ENCODE results near the gene RNASET2.

Gene RNASET2

DNA sequence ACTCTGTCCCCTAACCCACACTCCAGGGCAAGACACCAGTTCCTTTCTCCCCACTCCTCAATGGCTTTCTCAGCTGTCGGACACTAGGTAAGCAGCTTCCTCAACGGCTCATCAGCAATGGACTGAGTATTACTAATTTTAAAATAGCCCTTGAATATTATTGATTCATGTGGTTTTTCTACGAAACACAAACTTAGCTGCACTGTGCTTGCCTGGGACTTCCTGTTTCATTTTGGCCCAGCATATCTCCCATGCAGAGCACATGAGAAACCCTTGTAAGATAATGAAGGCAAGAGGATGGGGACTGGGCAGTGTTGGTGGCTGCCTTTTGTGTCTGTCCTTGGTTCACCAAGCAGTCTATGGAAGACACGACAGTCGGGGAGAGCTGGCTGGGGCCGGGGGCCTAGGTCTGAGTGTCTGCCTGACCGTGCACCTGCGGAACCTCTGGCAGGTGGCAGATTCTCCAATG lies 48.9 kb downstream of the RNASET2 start:
- no peak overlapping the region for H3K4me3 ChIP-seq (ENCODE audit: low read depth, low read length)
- TF ChIP-seq, protein P1, sequence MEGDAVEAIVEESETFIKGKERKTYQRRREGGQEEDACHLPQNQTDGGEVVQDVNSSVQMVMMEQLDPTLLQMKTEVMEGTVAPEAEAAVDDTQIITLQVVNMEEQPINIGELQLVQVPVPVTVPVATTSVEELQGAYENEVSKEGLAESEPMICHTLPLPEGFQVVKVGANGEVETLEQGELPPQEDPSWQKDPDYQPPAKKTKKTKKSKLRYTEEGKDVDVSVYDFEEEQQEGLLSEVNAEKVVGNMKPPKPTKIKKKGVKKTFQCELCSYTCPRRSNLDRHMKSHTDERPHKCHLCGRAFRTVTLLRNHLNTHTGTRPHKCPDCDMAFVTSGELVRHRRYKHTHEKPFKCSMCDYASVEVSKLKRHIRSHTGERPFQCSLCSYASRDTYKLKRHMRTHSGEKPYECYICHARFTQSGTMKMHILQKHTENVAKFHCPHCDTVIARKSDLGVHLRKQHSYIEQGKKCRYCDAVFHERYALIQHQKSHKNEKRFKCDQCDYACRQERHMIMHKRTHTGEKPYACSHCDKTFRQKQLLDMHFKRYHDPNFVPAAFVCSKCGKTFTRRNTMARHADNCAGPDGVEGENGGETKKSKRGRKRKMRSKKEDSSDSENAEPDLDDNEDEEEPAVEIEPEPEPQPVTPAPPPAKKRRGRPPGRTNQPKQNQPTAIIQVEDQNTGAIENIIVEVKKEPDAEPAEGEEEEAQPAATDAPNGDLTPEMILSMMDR (IDR thresholded peaks at IDR 0.05; ENCODE audit: control insufficient read depth, extremely low read depth, insufficient read depth) = no peak
- no peak for DNase-seq (ENCODE audit: low read depth)

DNA sequence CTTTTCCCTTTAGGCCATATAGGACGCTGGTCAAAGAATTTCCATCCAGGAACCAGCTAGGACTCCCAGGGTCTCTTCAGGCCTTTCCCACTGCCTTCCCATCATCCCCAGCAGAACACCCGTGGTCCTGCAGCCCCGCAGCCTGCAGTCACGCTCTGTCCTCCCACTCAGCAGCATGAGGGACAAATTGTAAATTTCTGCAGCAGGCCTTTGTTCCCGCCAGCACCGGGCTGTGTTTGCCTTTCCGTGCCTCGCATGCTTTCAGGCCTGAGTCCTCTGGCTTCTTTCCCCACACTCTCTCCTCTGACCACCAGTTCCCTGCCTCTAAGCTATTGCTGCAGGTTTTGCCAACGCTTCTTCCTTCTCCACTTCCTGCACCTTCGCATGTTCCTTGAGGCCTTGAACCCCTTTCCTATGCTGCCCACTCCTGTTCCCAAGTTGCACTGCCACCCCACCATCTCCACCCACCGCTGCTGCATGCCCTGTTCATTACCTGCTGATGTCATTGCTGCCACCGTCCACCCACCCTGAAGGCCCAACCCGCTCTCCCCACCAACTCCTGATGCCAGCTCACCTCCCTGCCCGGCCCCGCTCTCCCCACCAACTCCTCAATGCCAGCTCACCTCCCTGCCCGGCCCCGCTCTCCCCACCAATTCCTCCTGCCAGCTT lies 49.8 kb downstream of the RNASET2 start:
- H3K4me3 ChIP-seq (ENCODE audit: low read depth, low read length) = no peak overlapping the region
- no peak for DNase-seq (ENCODE audit: low read depth)
- TF ChIP-seq, protein P1 (IDR thresholded peaks at IDR 0.05; ENCODE audit: control insufficient read depth, extremely low read depth, insufficient read depth) = no peak

DNA sequence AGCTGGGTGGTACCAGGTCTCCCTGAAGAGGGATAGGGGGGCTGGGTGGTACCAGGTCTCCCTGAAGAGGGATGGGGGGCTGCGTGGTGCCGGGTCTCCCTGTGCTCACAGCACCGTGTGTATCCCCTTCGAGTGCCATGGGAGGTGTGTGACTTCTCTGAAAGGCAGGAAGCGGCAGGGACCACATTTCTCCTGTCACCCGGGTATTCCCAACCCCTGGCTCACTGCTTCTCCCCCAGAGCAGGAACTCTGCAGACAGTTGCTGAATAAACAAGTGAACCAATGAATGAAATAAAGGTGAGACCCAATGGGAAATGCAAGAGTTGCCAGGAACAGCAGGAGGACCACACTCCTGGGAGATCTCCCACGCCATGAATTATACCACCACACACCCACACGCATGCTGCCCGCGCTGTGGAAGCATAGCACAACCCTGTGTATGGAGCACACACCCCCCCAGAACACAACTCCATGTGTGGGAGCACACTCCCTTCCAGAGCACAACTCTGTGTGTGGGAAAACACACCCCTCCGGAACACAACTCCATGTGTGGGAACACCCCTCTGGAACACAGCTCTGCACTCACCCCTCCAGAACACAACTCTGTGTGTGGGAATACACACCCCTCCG lies 50.7 kb downstream of the RNASET2 start:
- H3K4me3 ChIP-seq (ENCODE audit: low read depth, low read length) = no peak overlapping the region
- TF ChIP-seq, protein P1 (IDR thresholded peaks at IDR 0.05; ENCODE audit: control insufficient read depth, extremely low read depth, insufficient read depth) = no peak
- DNase-seq (ENCODE audit: low read depth) = no peak

DNA sequence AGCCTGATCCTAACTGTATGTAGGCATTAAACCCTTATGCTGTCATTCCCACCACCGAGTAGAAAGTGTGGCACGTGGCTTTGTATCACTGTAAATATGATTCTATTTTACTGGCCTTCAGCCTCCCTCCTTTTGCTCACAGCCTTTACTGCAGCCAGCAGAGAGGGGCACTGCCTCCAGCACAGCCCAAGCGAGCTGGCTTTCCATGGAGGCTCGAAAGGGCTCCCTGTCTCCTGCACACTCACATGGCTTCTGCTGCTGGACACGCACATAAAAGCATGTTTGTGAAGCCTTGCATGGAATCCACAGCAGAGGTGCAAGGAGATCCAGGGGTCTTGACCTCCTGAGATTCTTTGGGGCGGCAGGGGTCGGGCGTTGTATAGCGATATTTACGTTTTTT lies 51.3 kb downstream of the RNASET2 start:
- H3K4me3 ChIP-seq (ENCODE audit: low read depth, low read length) = no peak overlapping the region
- DNase-seq (ENCODE audit: low read depth) = no peak
- TF ChIP-seq, protein P1 (IDR thresholded peaks at IDR 0.05; ENCODE audit: control insufficient read depth, extremely low read depth, insufficient read depth) = no peak

DNA sequence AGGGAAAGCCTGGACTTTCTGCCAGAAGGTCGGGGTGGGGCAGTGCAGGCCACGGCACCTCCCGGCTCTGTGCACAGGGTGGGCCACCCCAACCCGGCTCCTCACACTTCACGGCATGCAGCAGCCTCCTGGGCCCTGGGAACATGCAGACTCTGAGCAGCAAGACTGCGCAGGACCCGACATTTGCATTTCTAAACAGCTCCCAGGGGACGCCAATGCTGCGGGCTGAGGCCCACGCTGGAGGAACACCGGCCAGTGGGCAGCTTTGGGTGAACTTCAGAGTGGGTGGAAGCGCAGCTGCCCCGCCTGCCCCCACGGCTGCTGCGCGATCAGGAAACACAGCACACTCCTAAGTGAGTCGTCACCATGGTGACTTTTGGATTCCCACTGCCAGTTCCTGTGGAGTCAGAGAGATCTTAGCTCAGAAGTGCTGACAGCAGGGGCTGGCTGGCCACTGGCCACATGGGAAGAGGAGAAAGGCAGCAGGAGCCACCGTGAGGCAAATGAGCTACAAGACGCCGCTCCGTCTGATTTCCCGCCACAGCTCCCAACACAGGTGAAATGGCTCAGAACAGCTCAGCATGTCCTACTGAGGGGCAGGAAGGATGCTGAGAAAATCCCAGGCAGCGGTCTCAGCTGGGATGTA lies 52.1 kb downstream of the RNASET2 start:
- TF ChIP-seq, protein P1 (IDR thresholded peaks at IDR 0.05; ENCODE audit: control insufficient read depth, extremely low read depth, insufficient read depth) = no peak
- DNase-seq (ENCODE audit: low read depth) = no peak
- no peak overlapping the region for H3K4me3 ChIP-seq (ENCODE audit: low read depth, low read length)

DNA sequence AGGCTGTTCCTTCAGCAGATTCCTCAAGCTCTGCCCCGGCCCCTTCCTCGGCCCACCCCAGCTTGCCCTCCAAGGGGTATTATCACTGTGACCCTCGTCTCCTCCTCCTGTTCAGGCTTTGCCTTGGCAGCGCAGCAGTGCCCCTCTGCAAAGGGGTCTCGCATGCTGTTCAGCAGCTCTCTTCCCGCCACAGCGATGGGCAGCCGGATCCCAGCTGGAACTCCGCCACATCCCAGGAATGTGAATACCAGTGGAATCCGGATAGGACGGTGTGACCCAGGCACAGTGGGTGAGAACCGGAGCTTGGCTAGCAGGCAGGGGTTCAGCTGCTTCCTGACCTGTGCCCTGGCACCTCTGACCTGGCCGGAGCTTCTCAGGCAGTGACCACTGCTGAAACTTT lies 52.9 kb downstream of the RNASET2 start:
- H3K4me3 ChIP-seq (ENCODE audit: low read depth, low read length) = no peak overlapping the region
- DNase-seq (ENCODE audit: low read depth) = no peak
- TF ChIP-seq, protein P1 (IDR thresholded peaks at IDR 0.05; ENCODE audit: control insufficient read depth, extremely low read depth, insufficient read depth) = no peak

Measured in LNCaP clone FGC (cell line).